Smooth muscle cell (in vitro differentiated cells): ENCODE data around the gene PRKCB. TPM values are rescaled to one million over a fixed set of nuclear protein-coding genes. Genes with fewer than 3 reads are reported as not detected.
A peak's percentile ranks its signal among the peaks of the same experiment; 100 is the strongest.

Source experiments
- DNase-seq: peaks from one replicate; lab custom pipeline; 2025; ENCODE audit not compliant: unreplicated experiment; lab: John Stamatoyannopoulos, UW
- H2AFZ ChIP-seq: fragments of 200-600 bp; sonication (generic); 2 replicates; pipeline ENCODE4 v1.6.0; 2016; ENCODE audit warnings: antibody characterized with exemption, low read depth, mild to moderate bottlenecking
- H3F3A ChIP-seq: fragments of 200-600 bp; sonication (generic); 2 replicates; pipeline ENCODE4 v1.6.0; 2017; ENCODE audit warnings: antibody characterized with exemption, low read depth
- H3K27ac ChIP-seq: fragments of 200-600 bp; sonication (generic); 2 replicates; pipeline ENCODE4 v1.5.1; 2016; ENCODE audit warnings: low read depth, mild to moderate bottlenecking
- H3K27me3 ChIP-seq: fragments of 200-600 bp; sonication (generic); 2 replicates; pipeline ENCODE4 v1.6.1; 2016; ENCODE audit warnings: low read depth, mild to moderate bottlenecking
- H3K36me3 ChIP-seq: fragments of 200-600 bp; sonication (generic); 2 replicates; pipeline ENCODE4 v1.5.1; 2016; ENCODE audit warnings: low read depth
- H3K4me1 ChIP-seq: fragments of 200-600 bp; sonication (generic); 2 replicates; pipeline ENCODE4 v1.5.1; 2016; ENCODE audit warnings: low read depth
- H3K4me2 ChIP-seq: fragments of 200-600 bp; sonication (generic); 2 replicates; pipeline ENCODE4 v1.6.0; 2016; ENCODE audit warnings: mild to moderate bottlenecking
- H3K4me3 ChIP-seq: fragments of 200-600 bp; sonication (generic); 2 replicates; pipeline ENCODE4 v1.5.1; 2016; ENCODE audit warnings: mild to moderate bottlenecking
- H3K79me2 ChIP-seq: fragments of 200-600 bp; sonication (generic); 2 replicates; pipeline ENCODE4 v1.6.0; 2016; ENCODE audit warnings: low read depth, mild to moderate bottlenecking
- H3K9ac ChIP-seq: fragments of 200-600 bp; sonication (generic); 2 replicates; pipeline ENCODE4 v1.6.0; 2016; ENCODE audit warnings: low read depth
- H3K9me3 ChIP-seq: fragments of 200-600 bp; sonication (generic); replicated peaks from 2 replicates; pipeline ENCODE4 v1.5.1; 2016; ENCODE audit warnings: low read depth
- H4K20me1 ChIP-seq: fragments of 200-600 bp; sonication (generic); 2 replicates; pipeline ENCODE4 v1.6.0; 2016; ENCODE audit warnings: low read depth
- WGBS: methylation state at CpG from one replicate; pipeline ENCODE4 v1.1.7; 2016; ENCODE audit warnings: low lambda C conversion rate; 5-methylcytosine and 5-hydroxymethylcytosine counted together
- polyA plus RNA-seq: library from polyadenylated mRNA; unstranded; fragments of >200 nt; fragmentation: Nextera tagmentation; extraction: Ambion mirVana; gene quantifications from 2 replicates; pipeline ENCODE4 v1.2.1, GENCODE V29; 2016
- total RNA-seq: library from RNA; depleted of rRNA; stranded (reverse); fragments of >200 nt; gene quantifications from 2 replicates; pipeline ENCODE4 v1.2.3, GENCODE V29; 2014
- TF ChIP-seq, protein P1 (sequence below): fragments of 200-600 bp; sonication (generic); IDR thresholded peaks from 2 replicates; pipeline ENCODE4 v1.5.1; 2017; ENCODE audit warnings: borderline replicate concordance, mild to moderate bottlenecking, antibody characterized with exemption; ENCODE audit not compliant: insufficient read depth, poor library complexity, severe bottlenecking

Gene PRKCB
- total and polyA plus RNA-seq, 2 experiments from 2014 or later, result 0.36 TPM; not detected in 1

DNA sequence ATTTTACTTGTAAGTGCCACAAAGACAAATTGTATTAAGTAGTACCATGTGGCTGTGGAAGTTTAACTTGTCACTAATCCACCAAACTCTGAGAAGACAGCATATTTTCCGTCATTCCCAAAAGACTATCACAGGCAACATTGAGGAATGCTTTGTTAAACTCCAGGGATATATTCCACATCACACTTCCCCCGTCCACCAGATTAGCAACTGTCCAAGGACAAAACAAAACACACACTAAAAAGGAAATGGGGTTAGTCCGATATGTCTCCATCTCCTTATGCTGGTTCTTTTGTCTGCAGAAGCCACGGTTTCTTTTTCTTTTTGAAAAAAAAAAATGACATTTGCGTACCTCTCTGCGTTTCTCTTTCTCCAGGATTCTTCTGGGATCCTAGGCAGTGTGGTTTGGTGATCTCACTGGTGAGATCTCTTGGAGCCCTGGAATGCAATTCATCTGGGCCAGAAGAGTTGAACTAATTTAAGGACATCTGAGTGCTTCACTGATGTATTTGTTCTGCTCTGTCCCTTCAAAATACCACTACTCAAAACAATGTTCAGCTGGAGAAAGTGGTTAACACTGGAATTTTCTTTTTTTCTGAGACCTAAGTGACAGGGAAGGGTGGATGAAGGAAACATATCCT, 40.6 kb downstream of the PRKCB start:
- Histone ChIP-seq H3K4me1 (no peaks in the 10 kb centered on the region), H3F3A (no peaks in the 10 kb centered on the region), H3K4me3 (no peak overlapping the region), H3K27me3 (peaks cover 4% of the 10 kb centered on the region), H3K9me3 (no peaks in the 10 kb centered on the region), H2AFZ (no peak overlapping the region), H3K36me3 (no peaks in the 10 kb centered on the region), H3K27ac (no peak overlapping the region), H4K20me1 (no peaks in the 10 kb centered on the region), H3K4me2 (no peak overlapping the region), H3K79me2 (no peaks in the 10 kb centered on the region), H3K9ac (no peak overlapping the region)
- TF ChIP-seq, protein P1, sequence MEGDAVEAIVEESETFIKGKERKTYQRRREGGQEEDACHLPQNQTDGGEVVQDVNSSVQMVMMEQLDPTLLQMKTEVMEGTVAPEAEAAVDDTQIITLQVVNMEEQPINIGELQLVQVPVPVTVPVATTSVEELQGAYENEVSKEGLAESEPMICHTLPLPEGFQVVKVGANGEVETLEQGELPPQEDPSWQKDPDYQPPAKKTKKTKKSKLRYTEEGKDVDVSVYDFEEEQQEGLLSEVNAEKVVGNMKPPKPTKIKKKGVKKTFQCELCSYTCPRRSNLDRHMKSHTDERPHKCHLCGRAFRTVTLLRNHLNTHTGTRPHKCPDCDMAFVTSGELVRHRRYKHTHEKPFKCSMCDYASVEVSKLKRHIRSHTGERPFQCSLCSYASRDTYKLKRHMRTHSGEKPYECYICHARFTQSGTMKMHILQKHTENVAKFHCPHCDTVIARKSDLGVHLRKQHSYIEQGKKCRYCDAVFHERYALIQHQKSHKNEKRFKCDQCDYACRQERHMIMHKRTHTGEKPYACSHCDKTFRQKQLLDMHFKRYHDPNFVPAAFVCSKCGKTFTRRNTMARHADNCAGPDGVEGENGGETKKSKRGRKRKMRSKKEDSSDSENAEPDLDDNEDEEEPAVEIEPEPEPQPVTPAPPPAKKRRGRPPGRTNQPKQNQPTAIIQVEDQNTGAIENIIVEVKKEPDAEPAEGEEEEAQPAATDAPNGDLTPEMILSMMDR, result no peak
- no peak for DNase-seq
- 62% methylated on average over 6 of the region's 6 CpGs for WGBS

DNA sequence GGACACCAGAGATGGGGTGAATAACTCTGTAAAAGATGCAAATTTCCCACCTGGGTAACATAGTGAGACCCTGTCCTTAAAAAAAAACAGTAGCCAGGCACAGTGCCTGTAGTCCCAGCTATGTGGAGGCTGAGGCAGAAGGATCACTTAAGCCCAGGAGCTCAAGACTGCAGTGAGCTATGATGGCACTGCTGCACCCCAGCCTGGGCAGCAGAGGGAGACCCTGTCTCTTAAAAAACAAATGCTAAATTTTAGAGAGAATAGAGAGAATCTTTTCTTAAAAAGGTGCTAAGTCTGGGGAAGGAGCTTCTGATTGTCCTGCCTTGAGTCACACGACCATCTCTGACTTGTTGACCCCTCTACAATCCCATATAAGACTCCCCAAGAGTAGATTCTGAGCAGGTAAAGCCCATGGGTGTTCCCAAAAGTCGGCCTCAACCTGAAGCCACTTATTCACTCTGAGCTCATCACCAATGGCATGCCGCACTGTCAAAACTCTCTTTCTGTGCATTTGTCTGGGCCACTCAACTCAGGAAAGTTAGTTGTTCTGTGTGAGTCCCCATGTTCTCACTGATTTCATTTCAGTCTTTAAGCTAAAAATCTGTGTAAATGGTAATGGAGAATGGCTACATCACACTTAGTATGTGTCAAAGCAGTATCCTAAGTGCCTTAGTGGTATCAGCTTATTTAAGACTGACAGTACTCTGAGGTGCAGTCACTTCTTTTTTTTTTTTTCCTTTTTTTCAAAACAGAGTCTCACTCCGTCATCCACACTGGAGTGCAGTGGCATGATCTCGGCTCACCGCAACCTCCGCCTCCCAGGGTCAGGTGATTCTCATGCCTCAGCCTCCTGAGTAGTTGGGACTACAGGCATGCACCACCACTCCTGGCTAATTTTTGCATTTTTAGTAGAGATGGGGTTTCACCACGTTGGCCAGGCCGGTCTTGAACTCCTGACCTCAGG, 41.6 kb downstream of the PRKCB start:
- no peak for DNase-seq
- no peaks in the 10 kb centered on the region for H3K27me3 ChIP-seq
- 89% methylated on average over 9 of the region's 9 CpGs for WGBS

DNA sequence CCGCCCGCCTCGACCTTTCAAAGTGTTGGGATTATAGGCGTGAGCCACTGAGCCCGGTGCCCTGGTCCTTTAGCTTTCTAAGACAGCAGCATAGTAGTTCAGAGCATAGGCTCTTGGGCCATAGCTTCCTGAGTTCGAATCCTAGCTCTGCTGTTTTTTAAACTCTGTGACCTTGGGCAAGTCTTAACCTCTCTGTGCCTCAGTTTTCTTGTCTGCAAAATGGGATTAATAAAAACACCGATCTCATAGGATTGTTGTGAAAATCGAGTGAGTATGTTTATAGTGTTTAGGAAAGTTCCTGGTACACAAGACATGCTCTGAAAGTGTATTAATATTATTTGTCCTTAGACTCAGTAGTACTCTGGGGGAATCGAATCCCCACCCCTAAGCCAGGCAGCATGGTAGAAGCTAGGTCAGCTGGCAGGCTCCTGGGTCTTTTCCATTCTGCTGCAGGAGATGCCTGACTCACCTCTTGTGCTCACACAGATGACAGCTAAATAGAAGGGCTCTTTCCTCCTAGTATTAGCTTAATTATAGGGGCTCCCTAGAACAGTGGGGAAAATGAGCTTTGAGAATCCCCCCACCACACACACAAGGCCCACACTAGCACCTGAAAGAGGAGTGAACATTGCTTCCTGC, 44.1 kb downstream of the PRKCB start:
- Histone ChIP-seq H3K4me1 (no peaks in the 10 kb centered on the region), H3K27ac (no peak overlapping the region), H3K4me3 (no peak overlapping the region), H3K9ac (no peak overlapping the region), H4K20me1 (no peaks in the 10 kb centered on the region), H2AFZ (no peak overlapping the region), H3K36me3 (no peaks in the 10 kb centered on the region), H3K27me3 (peaks cover 5% of the 10 kb centered on the region), H3K4me2 (no peak overlapping the region), H3K9me3 (no peaks in the 10 kb centered on the region), H3F3A (no peaks in the 10 kb centered on the region), H3K79me2 (no peaks in the 10 kb centered on the region)
- TF ChIP-seq, protein P1, result no peak
- 89% methylated on average over 9 of the region's 9 CpGs for WGBS
- DNase-seq, result no peak

More for the DNA sequence above, 41.6 kb downstream of the PRKCB start:
- Histone ChIP-seq H2AFZ (no peak overlapping the region), H3K9me3 (no peaks in the 10 kb centered on the region), H3K4me1 (no peaks in the 10 kb centered on the region), H3K27ac (no peak overlapping the region), H3K79me2 (no peaks in the 10 kb centered on the region), H3K9ac (no peak overlapping the region), H3F3A (no peaks in the 10 kb centered on the region), H3K4me3 (no peak overlapping the region), H4K20me1 (no peaks in the 10 kb centered on the region), H3K4me2 (no peak overlapping the region), H3K36me3 (no peaks in the 10 kb centered on the region)
- TF ChIP-seq, protein P1, result peak; percentile 9
